ENCODE results near the gene NBEAL2. TPM values are rescaled to one million over a fixed set of nuclear protein-coding genes. Genes with fewer than 3 reads are reported as not detected.
"Not testable (repeated sequence)": the region's sequence is repeated elsewhere in the genome, so short reads cannot be mapped to it uniquely, and the experiment has no call there.

The NBEAL2 gene
- polyA plus RNA-seq, 3 donors: 10.4 to 622 (median 17.3) TPM

DNA sequence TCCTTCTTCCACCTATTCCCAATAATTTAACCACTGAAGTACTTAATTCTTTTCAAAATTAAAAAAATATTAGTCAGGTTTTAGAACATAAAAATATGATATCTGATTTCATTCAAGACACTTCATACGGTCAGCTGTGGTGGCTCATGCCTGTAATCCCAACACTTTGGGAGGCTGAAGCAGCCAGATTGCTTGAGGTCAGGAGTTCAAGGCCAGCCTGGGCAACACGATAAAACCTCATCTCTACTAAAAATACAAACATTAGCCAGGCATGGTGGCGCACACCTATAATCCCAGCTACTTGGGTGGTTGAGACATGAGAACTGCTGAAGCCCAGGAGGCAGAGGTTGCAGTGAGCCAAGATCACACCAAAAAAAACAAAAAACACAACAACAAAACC lies 56.7 kb downstream of the NBEAL2 start:
- no peak overlapping the region for H3K9ac ChIP-seq (ENCODE audit: insufficient read depth, low read length, poor library complexity, severe bottlenecking)
- Mint-ChIP-seq H3K4me3 (no peak overlapping the region), H3K27me3 (ENCODE audit: low read depth in 3 of 3) (no peaks in the 10 kb centered on the region), H3K27ac (peak overlapping the region in 4 of 7 donors; percentile 8 to 69 (median 34)), H3K4me1 (peaks cover 8% of the 10 kb centered on the region), H3K36me3 (peaks cover 62 to 76% of the 10 kb centered on the region in 2 donors), H3K9me3 (peaks cover 0 to 3% (median 0%) of the 10 kb centered on the region in 7 donors)
- peaks cover under 1 to 5% of the 10 kb centered on the region in 2 donors for H3K4me1 ChIP-seq (ENCODE audit: control insufficient read depth in 1 of 2, insufficient read depth in 2 of 2, low read length in 2 of 2)
- intact Hi-C loops (cut with micrococcal nuclease): no loop called here
- no CpG with 5 or more reads among the region's 3 CpGs for WGBS (ENCODE audit: insufficient coverage)
- H3K36me3 ChIP-seq (replicated peaks in 1 of 2; ENCODE audit: control insufficient read depth in 1 of 2, insufficient read depth in 2 of 2, low read length in 2 of 2): peaks cover 61 to 90% of the 10 kb centered on the region in 2 donors
- H3K4me2 ChIP-seq (replicated peaks; ENCODE audit: extremely low read depth, low read length, poor library complexity, severe bottlenecking): no peak overlapping the region
- no peaks in the 10 kb centered on the region for H3K27me3 ChIP-seq (ENCODE audit: control insufficient read depth in 2 of 2, insufficient read depth in 2 of 2, low read length in 2 of 2)
- TF ChIP-seq, protein P1, sequence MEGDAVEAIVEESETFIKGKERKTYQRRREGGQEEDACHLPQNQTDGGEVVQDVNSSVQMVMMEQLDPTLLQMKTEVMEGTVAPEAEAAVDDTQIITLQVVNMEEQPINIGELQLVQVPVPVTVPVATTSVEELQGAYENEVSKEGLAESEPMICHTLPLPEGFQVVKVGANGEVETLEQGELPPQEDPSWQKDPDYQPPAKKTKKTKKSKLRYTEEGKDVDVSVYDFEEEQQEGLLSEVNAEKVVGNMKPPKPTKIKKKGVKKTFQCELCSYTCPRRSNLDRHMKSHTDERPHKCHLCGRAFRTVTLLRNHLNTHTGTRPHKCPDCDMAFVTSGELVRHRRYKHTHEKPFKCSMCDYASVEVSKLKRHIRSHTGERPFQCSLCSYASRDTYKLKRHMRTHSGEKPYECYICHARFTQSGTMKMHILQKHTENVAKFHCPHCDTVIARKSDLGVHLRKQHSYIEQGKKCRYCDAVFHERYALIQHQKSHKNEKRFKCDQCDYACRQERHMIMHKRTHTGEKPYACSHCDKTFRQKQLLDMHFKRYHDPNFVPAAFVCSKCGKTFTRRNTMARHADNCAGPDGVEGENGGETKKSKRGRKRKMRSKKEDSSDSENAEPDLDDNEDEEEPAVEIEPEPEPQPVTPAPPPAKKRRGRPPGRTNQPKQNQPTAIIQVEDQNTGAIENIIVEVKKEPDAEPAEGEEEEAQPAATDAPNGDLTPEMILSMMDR (IDR thresholded peaks at IDR 0.05): no peak
- peaks cover 21% of the 10 kb centered on the region for H4K20me1 ChIP-seq (ENCODE audit: insufficient read depth, low read length)
- no peak overlapping the region for H3K4me3 ChIP-seq (replicated peaks in 1 of 3; ENCODE audit: low read depth in 2 of 3, low read length in 3 of 3)
- no peaks in the 10 kb centered on the region for H3K9me3 ChIP-seq (replicated peaks in 1 of 2; ENCODE audit: control insufficient read depth in 1 of 2, insufficient read depth in 1 of 2, low read length in 2 of 2)
- no peak for DNase-seq
- no peak overlapping the region for H3K27ac ChIP-seq (ENCODE audit: low read depth in 1 of 2, low read length in 2 of 2)
- H2AFZ ChIP-seq (ENCODE audit: insufficient read depth, low read depth, low read length, poor library complexity, severe bottlenecking): no peak overlapping the region
- H3K79me2 ChIP-seq (ENCODE audit: insufficient read depth, low read length): no peaks in the 10 kb centered on the region

DNA sequence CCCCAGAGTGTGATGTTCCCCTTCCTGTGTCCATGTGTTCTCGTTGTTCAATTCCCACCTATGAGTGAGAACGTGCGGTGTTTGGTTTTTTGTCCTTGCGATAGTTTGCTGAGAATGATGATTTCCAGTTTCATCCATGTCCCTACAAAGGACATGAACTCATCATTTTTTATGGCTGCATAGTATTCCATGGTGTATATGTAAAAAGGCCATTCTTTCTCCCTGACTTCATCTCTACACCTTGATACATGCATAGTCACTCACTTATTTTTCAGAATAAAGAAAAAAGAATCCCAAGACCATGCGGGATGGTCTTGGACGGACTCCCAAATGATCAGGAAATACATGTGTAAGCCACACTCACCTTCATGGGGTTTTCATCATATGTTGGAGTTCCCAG lies 57.8 kb downstream of the NBEAL2 start:
- Histone ChIP-seq H3K36me3 (replicated peaks in 1 of 2; ENCODE audit: control insufficient read depth in 1 of 2, insufficient read depth in 2 of 2, low read length in 2 of 2) (peaks cover 73 to 98% of the 10 kb centered on the region in 2 donors), H4K20me1 (ENCODE audit: insufficient read depth, low read length) (peaks cover 12% of the 10 kb centered on the region)
- H3K27me3 Mint-ChIP-seq (ENCODE audit: low read depth in 3 of 3); DNase-seq; H3K79me2 ChIP-seq (ENCODE audit: insufficient read depth, low read length); H3K4me1 Mint-ChIP-seq; H3K27me3 ChIP-seq (ENCODE audit: control insufficient read depth in 2 of 2, insufficient read depth in 2 of 2, low read length in 2 of 2); H3K9me3 ChIP-seq (replicated peaks in 1 of 2; ENCODE audit: control insufficient read depth in 1 of 2, insufficient read depth in 1 of 2, low read length in 2 of 2); H3K4me2 ChIP-seq (replicated peaks; ENCODE audit: extremely low read depth, low read length, poor library complexity, severe bottlenecking); H2AFZ ChIP-seq (ENCODE audit: insufficient read depth, low read depth, low read length, poor library complexity, severe bottlenecking); intact Hi-C loops (cut with micrococcal nuclease); H3K27ac ChIP-seq (ENCODE audit: low read depth in 1 of 2, low read length in 2 of 2); H3K4me1 ChIP-seq (ENCODE audit: control insufficient read depth in 1 of 2, insufficient read depth in 2 of 2, low read length in 2 of 2); H3K9ac ChIP-seq (ENCODE audit: insufficient read depth, low read length, poor library complexity, severe bottlenecking); H3K9me3 Mint-ChIP-seq; H3K4me3 Mint-ChIP-seq; H3K4me3 ChIP-seq (replicated peaks in 1 of 3; ENCODE audit: low read depth in 2 of 3, low read length in 3 of 3): not testable (repeated sequence)
- H3K36me3 Mint-ChIP-seq: peaks cover 69 to 83% of the 10 kb centered on the region in 2 donors
- WGBS (ENCODE audit: insufficient coverage): no CpG with 5 or more reads among the region's 6 CpGs
- peak overlapping the region in 1 of 7 donors; percentile 77 for H3K27ac Mint-ChIP-seq

All from CD14-positive monocyte (primary cell).